ENCODE data around the gene LRTM1.

- TF ChIP-seq CTCF (IDR thresholded peaks at IDR 0.05; ENCODE audit: low read depth, low read length) = no peak
- TF ChIP-seq EZH2phosphoT487 (IDR thresholded peaks at IDR 0.05; ENCODE audit: low read depth) = no peak
These were observed 34.3 kb upstream of the LRTM1 start for GRCh38 chr3:54962200-54962599.

Data from OCI-LY3 (cell line).